IPS-20b (cell line): ENCODE results near the gene AP4M1.
A peak's percentile ranks its signal among the peaks of the same experiment; 100 is the strongest.

Experiments used
- H3K27ac ChIP-seq: one replicate; pipeline ENCODE4 v1.5.1; 2013; ENCODE audit warnings: low read length
- H3K27me3 ChIP-seq: 2 replicates; pipeline ENCODE4 v1.6.1; 2013; ENCODE audit warnings: mild to moderate bottlenecking, low read length, inconsistent platforms; ENCODE audit not compliant: insufficient read depth
- H3K36me3 ChIP-seq: 2 replicates; pipeline ENCODE4 v1.6.1; 2013; ENCODE audit warnings: low read depth, mild to moderate bottlenecking, inconsistent platforms, low read length, moderate library complexity; ENCODE audit not compliant: insufficient read depth
- H3K4me1 ChIP-seq: 2 replicates; pipeline ENCODE4 v1.6.1; 2013; ENCODE audit warnings: mild to moderate bottlenecking, control low read depth, inconsistent platforms, low read length, moderate library complexity; ENCODE audit not compliant: insufficient read depth
- H3K4me3 ChIP-seq: 2 replicates; pipeline ENCODE4 v1.5.1; 2013; ENCODE audit warnings: mild to moderate bottlenecking, low read length, inconsistent platforms
- H3K9ac ChIP-seq: 2 replicates; pipeline ENCODE4 v1.6.1; 2013; ENCODE audit warnings: low read depth, mild to moderate bottlenecking, inconsistent platforms, low read length, moderate library complexity
- H3K9me3 ChIP-seq: 2 replicates; pipeline ENCODE4 v1.6.1; 2013; ENCODE audit warnings: mild to moderate bottlenecking, low read depth, low read length, inconsistent platforms; ENCODE audit not compliant: insufficient read depth

The AP4M1 gene

GRCh38 chr7:100157069-100157333 lies 55.6 kb downstream of the AP4M1 start:
- H3K27me3 ChIP-seq = no peaks in the 10 kb centered on the region
- no peaks in the 10 kb centered on the region for H3K9me3 ChIP-seq
- H3K9ac ChIP-seq = peak overlapping the region; percentile 72; the same call in 1 of the 2 replicates
- peak overlapping the region; percentile 74; the same call in 1 of the 2 replicates for H3K4me3 ChIP-seq
- H3K4me1 ChIP-seq = 0 out of 2 replicates have a peak, but pooled peaks cover 9% of the 10 kb centered on the region
- H3K36me3 ChIP-seq = peaks cover 50% of the 10 kb centered on the region
- H3K27ac ChIP-seq = no peak overlapping the region

DNA sequence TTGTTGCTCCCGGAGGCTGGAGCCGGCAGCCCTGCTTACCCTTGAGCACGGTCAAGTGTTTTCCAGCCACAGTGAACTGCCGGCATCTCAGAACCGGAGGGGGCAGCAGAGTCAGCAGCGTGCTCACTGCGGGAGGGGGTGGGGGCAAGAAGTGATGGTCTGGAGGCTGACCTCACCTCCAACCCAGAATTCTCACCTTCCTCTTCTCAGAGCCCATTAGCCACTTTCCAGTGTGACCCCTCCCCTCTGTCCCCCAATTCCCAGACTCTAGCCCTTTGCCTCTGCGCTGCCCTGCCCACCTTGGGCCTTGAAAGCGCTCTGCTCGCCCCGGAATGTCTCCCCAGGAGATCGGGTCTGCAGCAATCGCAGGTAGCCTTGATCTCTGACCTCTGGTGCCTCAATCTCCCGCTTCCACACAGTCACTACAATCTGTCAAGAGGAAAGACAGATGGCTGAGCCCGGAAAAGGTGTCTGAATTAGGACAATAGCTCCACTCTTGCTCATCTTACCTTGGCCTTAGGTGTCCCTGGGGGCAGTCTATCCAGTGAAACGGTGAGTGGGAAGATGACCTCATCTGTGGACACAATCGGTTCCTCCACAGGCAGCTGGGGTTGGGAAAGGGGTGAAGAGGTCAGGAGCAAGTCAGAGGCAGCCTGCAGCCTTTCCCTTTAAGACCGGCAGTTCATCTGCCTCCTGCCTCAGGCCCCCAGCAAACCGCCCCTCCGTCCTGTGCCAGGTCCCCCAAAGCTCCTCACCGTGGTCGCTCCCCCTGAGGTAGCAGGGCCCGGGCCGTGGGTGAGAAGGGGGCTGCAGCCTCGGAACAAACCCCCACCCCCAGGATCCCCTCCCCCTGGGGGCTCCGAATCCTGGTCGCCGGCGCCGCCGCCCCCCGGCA lies 56.1 kb downstream of the AP4M1 start:
- Histone ChIP-seq H3K9me3 (no peaks in the 10 kb centered on the region), H3K9ac (peak overlapping the region; percentile 72; the same call in 1 of the 2 replicates), H3K27ac (no peak overlapping the region), H3K4me3 (peak overlapping the region; percentile 74), H3K4me1 (0 out of 2 replicates have a peak, but pooled peaks cover 9% of the 10 kb centered on the region), H3K36me3 (peaks cover 44% of the 10 kb centered on the region), H3K27me3 (no peaks in the 10 kb centered on the region)
